Measurements from ENCODE around the gene S100P.

The S100P gene

DNA sequence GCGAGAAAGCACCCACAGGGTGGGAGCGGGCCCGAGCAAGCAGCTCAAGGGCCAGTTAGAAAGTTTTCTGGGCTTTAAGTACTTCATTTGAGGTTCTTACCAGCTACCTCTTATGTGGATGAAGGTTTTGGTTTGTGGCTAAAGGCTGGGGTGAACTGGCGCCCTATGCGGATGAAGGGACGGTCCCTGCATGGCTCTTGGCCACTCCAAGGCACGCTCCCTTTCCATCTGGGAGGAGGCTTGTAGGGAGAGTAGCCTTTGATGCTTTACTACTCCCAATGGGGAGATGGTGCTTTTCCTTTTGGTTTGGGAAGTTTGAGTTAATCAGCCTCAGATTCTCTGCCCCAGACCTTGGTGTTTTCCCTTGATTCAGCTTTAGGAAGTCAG lies 35.5 kb upstream of the S100P start:
- H3K4me3 ChIP-seq (ENCODE audit: low read depth in 1 of 2, low read length in 2 of 2), result peak overlapping the region; percentile 43 to 61
- H3K27me3 ChIP-seq (ENCODE audit: control insufficient read depth in 1 of 2, insufficient read depth in 2 of 2, low read length in 2 of 2), result peaks cover 13% of the 10 kb centered on the region in 2 donors
- H3K4me1 ChIP-seq (ENCODE audit: control insufficient read depth in 1 of 2, insufficient read depth in 2 of 2, low read length in 2 of 2), result peaks cover 0 to 6% of the 10 kb centered on the region in 2 donors
- H3K9ac ChIP-seq (ENCODE audit: low read depth in 1 of 2, low read length in 2 of 2), result peak overlapping the region; percentile 10 to 32
- H3K36me3 ChIP-seq (ENCODE audit: control insufficient read depth in 1 of 2, insufficient read depth in 2 of 2, low read length in 2 of 2), result no peaks in the 10 kb centered on the region
- no peak overlapping the region for H3K27ac ChIP-seq (ENCODE audit: low read depth, low read length)
- no peaks in the 10 kb centered on the region for H3K9me3 ChIP-seq (ENCODE audit: control insufficient read depth in 1 of 2, low read length in 2 of 2)

DNA sequence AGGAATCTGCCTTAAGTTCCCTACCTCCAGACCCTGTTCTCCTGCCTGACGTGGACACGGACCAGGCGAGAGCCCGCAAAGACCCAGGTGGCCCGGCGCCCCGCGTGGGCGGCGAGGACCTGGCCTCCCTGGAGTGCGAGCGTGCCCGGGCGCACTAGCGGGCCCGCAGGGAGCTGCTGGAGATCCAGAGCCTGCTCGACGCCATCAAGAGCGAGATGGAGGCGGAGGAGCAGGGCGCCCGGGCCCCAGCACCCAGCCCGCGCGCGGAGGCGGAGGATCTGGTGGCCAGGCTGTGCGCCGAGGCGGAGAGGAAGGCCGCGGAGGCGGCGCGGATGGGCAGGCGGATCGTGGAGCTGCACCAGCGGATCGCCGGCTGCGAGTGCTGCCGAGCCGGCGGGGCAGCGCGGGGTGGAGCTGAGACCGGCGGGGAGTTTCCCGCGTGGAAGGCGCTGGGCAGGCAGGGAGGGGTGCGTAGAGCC lies 35.0 kb upstream of the S100P start:
- peaks cover 0 to 6% of the 10 kb centered on the region in 2 donors for H3K4me1 ChIP-seq (ENCODE audit: control insufficient read depth in 1 of 2, insufficient read depth in 2 of 2, low read length in 2 of 2)
- H3K27ac ChIP-seq (ENCODE audit: low read depth, low read length), result no peak overlapping the region
- peak overlapping the region; percentile 43 to 61 for H3K4me3 ChIP-seq (ENCODE audit: low read depth in 1 of 2, low read length in 2 of 2)
- H3K27me3 ChIP-seq (ENCODE audit: control insufficient read depth in 1 of 2, insufficient read depth in 2 of 2, low read length in 2 of 2), result peaks cover 16 to 18% of the 10 kb centered on the region in 2 donors
- peak overlapping the region; percentile 10 to 32 for H3K9ac ChIP-seq (ENCODE audit: low read depth in 1 of 2, low read length in 2 of 2)
- no peaks in the 10 kb centered on the region for H3K36me3 ChIP-seq (ENCODE audit: control insufficient read depth in 1 of 2, insufficient read depth in 2 of 2, low read length in 2 of 2)
- no peaks in the 10 kb centered on the region for H3K9me3 ChIP-seq (ENCODE audit: control insufficient read depth in 1 of 2, low read length in 2 of 2)

DNA sequence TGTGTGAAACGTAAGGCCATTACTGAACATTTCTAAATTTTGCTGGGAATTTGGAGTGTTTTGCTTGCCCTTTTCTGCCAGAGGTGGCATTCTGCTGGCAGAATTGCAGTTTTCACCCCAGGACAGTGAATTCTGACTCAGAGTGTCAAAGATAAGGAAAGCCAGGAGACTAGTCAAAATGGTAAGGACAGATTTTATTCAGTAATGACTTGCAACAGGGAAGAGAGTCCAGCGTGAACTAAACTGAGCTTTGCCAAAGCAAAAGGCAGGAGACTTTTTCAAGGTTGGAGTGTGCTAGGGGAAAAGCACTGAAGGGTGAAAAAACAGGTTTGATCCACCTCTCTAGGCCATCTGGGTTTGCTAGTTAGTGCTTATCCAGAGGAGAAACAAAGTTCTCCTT lies 33.8 kb upstream of the S100P start:
- H3K4me1 ChIP-seq (ENCODE audit: control insufficient read depth in 1 of 2, insufficient read depth in 2 of 2, low read length in 2 of 2), result peaks cover 0 to 10% of the 10 kb centered on the region in 2 donors
- no peaks in the 10 kb centered on the region for H3K36me3 ChIP-seq (ENCODE audit: control insufficient read depth in 1 of 2, insufficient read depth in 2 of 2, low read length in 2 of 2)
- H3K9me3 ChIP-seq (ENCODE audit: control insufficient read depth in 1 of 2, low read length in 2 of 2), result no peaks in the 10 kb centered on the region
- H3K4me3 ChIP-seq (ENCODE audit: low read depth in 1 of 2, low read length in 2 of 2), result no peak overlapping the region
- H3K9ac ChIP-seq (ENCODE audit: low read depth in 1 of 2, low read length in 2 of 2), result no peak overlapping the region
- no peak overlapping the region for H3K27ac ChIP-seq (ENCODE audit: low read depth, low read length)
- H3K27me3 ChIP-seq (ENCODE audit: control insufficient read depth in 1 of 2, insufficient read depth in 2 of 2, low read length in 2 of 2), result peaks cover 24 to 28% of the 10 kb centered on the region in 2 donors

DNA sequence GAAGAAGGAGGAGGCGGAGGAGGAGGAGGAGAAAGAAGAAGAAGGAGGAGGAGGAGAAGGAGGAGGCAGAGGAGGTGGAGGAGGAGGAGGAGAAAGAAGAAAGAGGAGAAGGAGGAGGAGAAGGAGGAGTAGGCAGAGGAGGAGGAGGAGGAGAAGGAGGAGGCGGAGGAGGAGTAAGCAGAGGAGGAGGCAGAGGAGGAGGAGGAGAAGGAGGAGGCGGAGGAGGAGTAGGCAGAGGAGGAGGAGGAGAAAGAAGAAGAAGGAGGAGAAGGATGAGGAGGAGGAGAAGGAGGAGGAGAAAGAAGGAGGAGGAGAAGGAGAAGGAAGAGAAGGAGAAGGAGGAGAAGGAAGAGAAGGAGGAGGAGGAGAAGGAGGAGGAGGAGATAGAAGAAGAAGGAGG lies 33.2 kb upstream of the S100P start:
- Histone ChIP-seq H3K27ac (ENCODE audit: low read depth, low read length) (no peak overlapping the region), H3K9ac (ENCODE audit: low read depth in 1 of 2, low read length in 2 of 2) (no peak overlapping the region), H3K4me1 (ENCODE audit: control insufficient read depth in 1 of 2, insufficient read depth in 2 of 2, low read length in 2 of 2) (peaks cover 0 to 11% of the 10 kb centered on the region in 2 donors), H3K36me3 (ENCODE audit: control insufficient read depth in 1 of 2, insufficient read depth in 2 of 2, low read length in 2 of 2) (no peaks in the 10 kb centered on the region), H3K4me3 (ENCODE audit: low read depth in 1 of 2, low read length in 2 of 2) (no peak overlapping the region), H3K9me3 (ENCODE audit: control insufficient read depth in 1 of 2, low read length in 2 of 2) (no peaks in the 10 kb centered on the region), H3K27me3 (ENCODE audit: control insufficient read depth in 1 of 2, insufficient read depth in 2 of 2, low read length in 2 of 2) (peaks cover 28 to 33% of the 10 kb centered on the region in 2 donors)

- Histone ChIP-seq H3K9ac (ENCODE audit: low read depth in 1 of 2, low read length in 2 of 2) (no peak overlapping the region), H3K36me3 (ENCODE audit: control insufficient read depth in 1 of 2, insufficient read depth in 2 of 2, low read length in 2 of 2) (no peaks in the 10 kb centered on the region), H3K27ac (ENCODE audit: low read depth, low read length) (no peak overlapping the region), H3K9me3 (ENCODE audit: control insufficient read depth in 1 of 2, low read length in 2 of 2) (no peaks in the 10 kb centered on the region), H3K4me3 (ENCODE audit: low read depth in 1 of 2, low read length in 2 of 2) (no peak overlapping the region), H3K27me3 (ENCODE audit: control insufficient read depth in 1 of 2, insufficient read depth in 2 of 2, low read length in 2 of 2) (peaks cover 28 to 33% of the 10 kb centered on the region in 2 donors), H3K4me1 (ENCODE audit: control insufficient read depth in 1 of 2, insufficient read depth in 2 of 2, low read length in 2 of 2) (peaks cover 0 to 11% of the 10 kb centered on the region in 2 donors)
Observed at GRCh38 chr4:6662591-6662990, 31.1 kb upstream of the S100P start.

DNA sequence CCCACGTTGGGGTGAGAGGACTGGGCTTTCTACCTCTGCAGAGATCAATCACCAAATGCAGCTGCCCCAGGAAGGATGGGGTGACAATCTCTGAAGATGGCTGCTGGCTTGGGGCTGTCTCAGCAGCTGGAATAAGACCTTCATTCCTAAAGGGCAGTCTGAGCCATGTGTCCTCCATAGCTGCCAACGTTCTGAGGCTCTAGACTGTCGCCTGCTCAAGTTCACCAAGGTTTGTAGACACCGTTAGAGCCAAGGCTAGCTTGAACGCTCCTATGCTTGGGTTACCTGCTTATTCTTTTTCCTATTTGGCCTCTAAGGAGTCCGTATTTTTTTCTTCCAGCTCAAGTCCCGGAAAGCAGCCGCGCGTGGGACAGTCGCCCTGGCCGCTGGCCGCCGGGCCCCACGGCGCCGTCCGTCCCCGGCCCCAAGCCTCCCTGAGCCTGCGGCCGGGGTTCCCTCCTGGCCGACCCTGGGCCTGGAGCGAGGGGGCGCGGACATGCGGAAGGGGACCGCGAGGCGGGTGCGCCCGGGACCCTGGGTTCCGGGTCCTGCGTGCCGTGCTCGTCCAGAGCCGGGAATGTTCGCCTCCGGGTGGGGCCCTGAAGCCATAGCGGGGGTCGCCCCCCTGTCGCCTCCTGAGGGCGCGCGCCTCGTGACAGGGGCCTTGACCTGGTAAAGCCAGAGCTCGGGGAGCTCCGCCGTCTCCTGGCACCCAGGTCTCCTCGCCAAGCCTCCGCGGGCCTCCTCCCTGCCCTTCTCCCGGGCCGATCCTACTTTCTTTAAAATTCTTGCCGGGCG lies 29.9 kb upstream of the S100P start:
- Histone ChIP-seq H3K4me3 (ENCODE audit: low read depth in 1 of 2, low read length in 2 of 2) (no peak overlapping the region), H3K27me3 (ENCODE audit: control insufficient read depth in 1 of 2, insufficient read depth in 2 of 2, low read length in 2 of 2) (peaks cover 24 to 30% of the 10 kb centered on the region in 2 donors), H3K36me3 (ENCODE audit: control insufficient read depth in 1 of 2, insufficient read depth in 2 of 2, low read length in 2 of 2) (no peaks in the 10 kb centered on the region), H3K27ac (ENCODE audit: low read depth, low read length) (no peak overlapping the region), H3K9me3 (ENCODE audit: control insufficient read depth in 1 of 2, low read length in 2 of 2) (no peaks in the 10 kb centered on the region), H3K9ac (ENCODE audit: low read depth in 1 of 2, low read length in 2 of 2) (no peak overlapping the region), H3K4me1 (ENCODE audit: control insufficient read depth in 1 of 2, insufficient read depth in 2 of 2, low read length in 2 of 2) (peaks cover 0 to 10% of the 10 kb centered on the region in 2 donors)

DNA sequence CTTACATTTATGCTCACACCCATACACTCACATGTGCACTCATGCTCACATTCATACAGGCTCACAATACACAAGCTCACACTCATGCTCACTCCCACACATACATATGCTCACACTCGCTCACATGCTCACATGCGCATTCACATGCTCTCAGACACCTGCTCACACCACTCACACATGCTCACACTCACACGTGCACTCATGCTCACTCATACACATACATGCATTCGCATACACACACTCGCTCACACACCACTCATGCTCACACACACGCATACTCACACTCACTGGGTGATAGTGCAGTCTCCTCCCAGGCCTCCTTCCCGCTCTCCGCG lies 28.4 kb upstream of the S100P start:
- Histone ChIP-seq H3K27ac (ENCODE audit: low read depth, low read length) (no peak overlapping the region), H3K36me3 (ENCODE audit: control insufficient read depth in 1 of 2, insufficient read depth in 2 of 2, low read length in 2 of 2) (no peaks in the 10 kb centered on the region), H3K9ac (ENCODE audit: low read depth in 1 of 2, low read length in 2 of 2) (no peak overlapping the region), H3K27me3 (ENCODE audit: control insufficient read depth in 1 of 2, insufficient read depth in 2 of 2, low read length in 2 of 2) (peaks cover 24 to 30% of the 10 kb centered on the region in 2 donors), H3K4me3 (ENCODE audit: low read depth in 1 of 2, low read length in 2 of 2) (no peak overlapping the region), H3K4me1 (ENCODE audit: control insufficient read depth in 1 of 2, insufficient read depth in 2 of 2, low read length in 2 of 2) (peaks cover 0 to 4% of the 10 kb centered on the region in 2 donors), H3K9me3 (ENCODE audit: control insufficient read depth in 1 of 2, low read length in 2 of 2) (no peaks in the 10 kb centered on the region)

GRCh38 chr4:6668391-6668790 lies 25.3 kb upstream of the S100P start:
- Histone ChIP-seq H3K4me3 (ENCODE audit: low read depth in 1 of 2, low read length in 2 of 2) (no peak overlapping the region), H3K9ac (ENCODE audit: low read depth in 1 of 2, low read length in 2 of 2) (no peak overlapping the region), H3K27me3 (ENCODE audit: control insufficient read depth in 1 of 2, insufficient read depth in 2 of 2, low read length in 2 of 2) (peaks cover 14 to 18% of the 10 kb centered on the region in 2 donors), H3K27ac (ENCODE audit: low read depth, low read length) (no peak overlapping the region), H3K9me3 (ENCODE audit: control insufficient read depth in 1 of 2, low read length in 2 of 2) (no peaks in the 10 kb centered on the region), H3K4me1 (ENCODE audit: control insufficient read depth in 1 of 2, insufficient read depth in 2 of 2, low read length in 2 of 2) (peaks cover 0 to 4% of the 10 kb centered on the region in 2 donors), H3K36me3 (ENCODE audit: control insufficient read depth in 1 of 2, insufficient read depth in 2 of 2, low read length in 2 of 2) (no peaks in the 10 kb centered on the region)

DNA sequence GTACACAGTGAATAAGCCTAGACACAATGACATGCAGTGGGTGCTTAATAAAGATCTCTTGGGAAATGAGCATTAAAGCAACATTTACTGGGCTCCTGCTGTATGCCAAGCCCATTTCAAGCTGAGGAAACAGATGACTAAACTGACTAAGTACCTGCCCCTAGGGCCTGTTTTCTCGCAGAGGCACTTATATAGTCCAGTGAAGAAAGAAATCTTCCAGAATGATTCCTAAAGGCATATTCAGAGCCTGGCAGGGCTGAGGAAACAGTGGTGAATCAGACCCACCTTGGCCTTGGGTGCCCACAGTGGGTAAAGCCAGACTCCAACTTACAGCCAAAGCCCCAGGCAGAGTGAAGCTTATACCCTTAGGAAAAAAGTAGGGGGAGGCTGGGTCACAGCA lies 22.0 kb upstream of the S100P start:
- H3K9me3 ChIP-seq (ENCODE audit: control insufficient read depth in 1 of 2, low read length in 2 of 2), result no peaks in the 10 kb centered on the region
- no peak overlapping the region for H3K9ac ChIP-seq (ENCODE audit: low read depth in 1 of 2, low read length in 2 of 2)
- H3K4me3 ChIP-seq (ENCODE audit: low read depth in 1 of 2, low read length in 2 of 2), result no peak overlapping the region
- no peak overlapping the region for H3K27ac ChIP-seq (ENCODE audit: low read depth, low read length)
- H3K27me3 ChIP-seq (ENCODE audit: control insufficient read depth in 1 of 2, insufficient read depth in 2 of 2, low read length in 2 of 2), result no peaks in the 10 kb centered on the region
- H3K4me1 ChIP-seq (ENCODE audit: control insufficient read depth in 1 of 2, insufficient read depth in 2 of 2, low read length in 2 of 2), result peaks cover 17 to 21% of the 10 kb centered on the region in 2 donors
- no peaks in the 10 kb centered on the region for H3K36me3 ChIP-seq (ENCODE audit: control insufficient read depth in 1 of 2, insufficient read depth in 2 of 2, low read length in 2 of 2)

DNA sequence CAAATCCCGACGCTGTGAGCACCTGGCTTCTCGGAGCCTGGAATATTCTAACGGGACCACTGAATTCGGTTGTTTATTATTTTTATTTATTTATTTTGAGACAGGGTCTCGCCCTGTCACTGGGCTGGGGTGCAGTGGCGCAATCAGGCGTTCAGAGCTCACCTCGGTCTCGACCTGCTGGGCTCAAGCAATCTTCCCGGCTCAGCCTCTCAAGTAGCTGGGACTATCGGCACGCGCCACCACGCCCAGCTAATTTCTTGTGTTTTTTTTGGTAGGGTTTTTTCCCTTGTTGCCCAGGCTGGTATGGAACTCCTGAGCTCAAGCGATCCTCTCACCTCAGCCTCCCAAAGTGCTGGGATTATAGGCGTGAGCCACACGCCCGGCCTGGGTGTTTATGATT lies 21.5 kb upstream of the S100P start:
- H3K27ac ChIP-seq (ENCODE audit: low read depth, low read length), result no peak overlapping the region
- no peaks in the 10 kb centered on the region for H3K27me3 ChIP-seq (ENCODE audit: control insufficient read depth in 1 of 2, insufficient read depth in 2 of 2, low read length in 2 of 2)
- peaks cover 17 to 26% of the 10 kb centered on the region in 2 donors for H3K4me1 ChIP-seq (ENCODE audit: control insufficient read depth in 1 of 2, insufficient read depth in 2 of 2, low read length in 2 of 2)
- no peak overlapping the region for H3K9ac ChIP-seq (ENCODE audit: low read depth in 1 of 2, low read length in 2 of 2)
- no peak overlapping the region for H3K4me3 ChIP-seq (ENCODE audit: low read depth in 1 of 2, low read length in 2 of 2)
- no peaks in the 10 kb centered on the region for H3K9me3 ChIP-seq (ENCODE audit: control insufficient read depth in 1 of 2, low read length in 2 of 2)
- H3K36me3 ChIP-seq (ENCODE audit: control insufficient read depth in 1 of 2, insufficient read depth in 2 of 2, low read length in 2 of 2), result no peaks in the 10 kb centered on the region

All from duodenal mucosa (tissue), 2 donors.